ENCODE results near the gene OVCA2. TPM values are rescaled to one million over a fixed set of nuclear protein-coding genes. Genes with fewer than 3 reads are reported as not detected.

OVCA2 gene
- total RNA-seq, 4 donors from 2014 or later, result 21.1 to 30.4 (median 26.2) TPM

- TF ChIP-seq, protein P1, sequence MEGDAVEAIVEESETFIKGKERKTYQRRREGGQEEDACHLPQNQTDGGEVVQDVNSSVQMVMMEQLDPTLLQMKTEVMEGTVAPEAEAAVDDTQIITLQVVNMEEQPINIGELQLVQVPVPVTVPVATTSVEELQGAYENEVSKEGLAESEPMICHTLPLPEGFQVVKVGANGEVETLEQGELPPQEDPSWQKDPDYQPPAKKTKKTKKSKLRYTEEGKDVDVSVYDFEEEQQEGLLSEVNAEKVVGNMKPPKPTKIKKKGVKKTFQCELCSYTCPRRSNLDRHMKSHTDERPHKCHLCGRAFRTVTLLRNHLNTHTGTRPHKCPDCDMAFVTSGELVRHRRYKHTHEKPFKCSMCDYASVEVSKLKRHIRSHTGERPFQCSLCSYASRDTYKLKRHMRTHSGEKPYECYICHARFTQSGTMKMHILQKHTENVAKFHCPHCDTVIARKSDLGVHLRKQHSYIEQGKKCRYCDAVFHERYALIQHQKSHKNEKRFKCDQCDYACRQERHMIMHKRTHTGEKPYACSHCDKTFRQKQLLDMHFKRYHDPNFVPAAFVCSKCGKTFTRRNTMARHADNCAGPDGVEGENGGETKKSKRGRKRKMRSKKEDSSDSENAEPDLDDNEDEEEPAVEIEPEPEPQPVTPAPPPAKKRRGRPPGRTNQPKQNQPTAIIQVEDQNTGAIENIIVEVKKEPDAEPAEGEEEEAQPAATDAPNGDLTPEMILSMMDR (IDR thresholded peaks at IDR 0.05), result no peak
- DNase-seq (ENCODE audit: low spot score) (no peak), ATAC-seq (ENCODE audit: low FRiP score) (no peak)
These were observed 25.3 kb upstream of the OVCA2 start for GRCh38 chr17:2016494-2016893.

GRCh38 chr17:2017274-2017941 lies 24.4 kb upstream of the OVCA2 start:
- TF ChIP-seq, protein P1 (IDR thresholded peaks at IDR 0.05), result no peak
- no peak for ATAC-seq (ENCODE audit: low FRiP score)
- no peak for DNase-seq (ENCODE audit: low spot score)

DNA sequence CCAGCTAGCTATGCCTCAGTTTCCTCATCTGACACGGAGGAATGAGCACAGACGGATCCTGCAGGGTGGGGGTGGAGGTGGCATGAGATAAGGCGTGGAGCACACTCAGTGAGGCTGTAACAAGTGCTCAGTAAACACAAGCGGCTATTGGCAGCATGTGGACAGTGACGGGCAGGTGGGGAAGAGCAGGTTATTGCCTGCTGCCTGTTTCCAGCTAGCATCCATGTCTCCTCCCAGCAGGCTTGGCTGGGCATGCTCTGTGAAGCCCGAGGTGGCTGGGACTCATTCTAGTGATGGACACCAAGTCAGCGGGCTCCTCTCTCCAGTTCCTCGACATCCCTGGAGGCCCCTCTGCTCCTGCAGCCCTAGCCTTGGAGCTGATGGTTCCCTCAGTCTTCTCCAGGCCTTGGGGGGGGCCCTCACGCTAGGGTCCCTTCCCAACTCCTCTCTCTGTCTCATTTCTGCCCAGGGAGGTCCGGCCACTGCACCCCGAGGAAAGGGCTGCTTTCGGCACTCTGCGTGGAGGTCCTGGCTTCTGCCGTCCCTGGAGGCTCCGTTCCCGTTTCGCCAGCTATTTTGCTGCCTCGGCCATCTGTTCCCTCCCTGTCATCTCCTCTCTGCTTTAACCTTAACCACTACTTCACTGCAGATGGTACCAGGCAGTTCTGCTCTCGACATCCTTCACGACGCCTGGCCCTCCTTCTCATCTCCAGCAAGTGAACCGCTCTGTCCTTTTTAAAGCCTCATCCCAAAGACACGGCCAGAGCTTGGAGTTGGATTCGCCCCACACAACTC lies 22.9 kb upstream of the OVCA2 start:
- TF ChIP-seq, protein P1 (IDR thresholded peaks at IDR 0.05), result no peak
- no peak for DNase-seq (ENCODE audit: low spot score)
- no peak for ATAC-seq (ENCODE audit: low FRiP score)

DNA sequence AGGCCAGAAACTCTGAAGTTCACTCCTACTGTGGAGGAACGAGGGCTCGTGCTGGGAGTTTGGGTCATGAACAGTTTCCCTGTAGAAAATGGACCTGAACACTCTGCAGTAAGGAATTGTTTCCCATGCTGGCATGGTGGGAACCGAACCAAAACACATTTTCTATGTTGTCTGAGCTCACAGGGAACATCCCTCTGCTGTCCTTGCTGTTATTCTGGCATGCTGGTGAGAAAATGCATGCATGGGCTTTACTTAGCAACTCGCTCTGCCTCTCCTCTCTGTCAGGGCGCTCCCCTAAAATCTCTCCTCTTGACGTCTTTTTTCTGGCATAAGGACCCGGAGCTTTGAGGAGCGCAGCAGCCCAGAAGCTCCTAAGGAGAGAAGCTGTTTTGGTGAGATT lies 22.1 kb upstream of the OVCA2 start:
- no peak for ATAC-seq (ENCODE audit: low FRiP score)
- TF ChIP-seq, protein P1 (IDR thresholded peaks at IDR 0.05), result no peak
- DNase-seq (ENCODE audit: low spot score), result no peak

GRCh38 chr17:2020721-2021120 lies 21.1 kb upstream of the OVCA2 start:
- TF ChIP-seq, protein P1 (IDR thresholded peaks at IDR 0.05), result no peak
- ATAC-seq (ENCODE audit: low FRiP score), result no peak
- DNase-seq (ENCODE audit: low spot score), result no peak

DNA sequence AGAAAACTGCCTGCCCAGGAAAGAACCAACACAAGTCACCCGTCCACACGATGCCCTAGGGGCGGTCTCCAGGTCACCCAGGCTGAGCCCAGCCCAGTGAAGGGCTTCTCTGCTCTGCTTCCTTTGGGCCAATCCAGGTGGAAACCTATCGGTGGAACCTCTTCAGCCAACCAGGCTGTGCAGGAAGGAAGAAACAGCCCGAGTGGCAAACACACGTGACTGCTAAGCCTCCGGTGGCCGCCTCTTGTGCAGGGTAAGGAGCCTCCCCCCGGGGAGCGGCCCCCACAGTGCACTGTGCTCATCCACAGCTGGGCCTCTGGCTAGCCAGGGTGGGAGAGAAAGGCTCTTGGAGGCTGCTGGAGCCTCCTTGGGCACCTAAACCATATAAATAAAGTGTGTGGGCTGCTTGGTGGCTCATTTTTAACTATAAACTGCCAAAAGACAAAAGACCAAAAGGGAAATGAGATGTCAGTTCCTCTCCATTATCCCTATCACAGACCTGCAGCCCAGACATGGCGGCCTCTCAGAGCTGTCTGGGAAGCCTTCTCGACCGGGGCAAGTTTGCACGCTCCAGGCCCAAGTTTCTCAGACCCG lies 19.1 kb upstream of the OVCA2 start:
- TF ChIP-seq, protein P1 (IDR thresholded peaks at IDR 0.05), result no peak
- no peak for DNase-seq (ENCODE audit: low spot score)
- ATAC-seq (ENCODE audit: low FRiP score), result no peak

Measured in omental fat pad (tissue), 4 donors.